ENCODE results near the gene EIF3F.
"Not testable (repeated sequence)": the region's sequence is repeated elsewhere in the genome, so short reads cannot be mapped to it uniquely, and the experiment has no call there.

Gene EIF3F

GRCh38 chr11:7986768-7987559 is at the start of gene EIF3F:
Gene EIF3F, plus strand, starts transcription at chr11:7987337. Its CDS starts 16 bp downstream, at chr11:7987353.
- no peak for DNase-seq

- DNase-seq: no peak
Measured at GRCh38 chr11:7941146-7941545, 46.0 kb upstream of the EIF3F start.

- no peak for DNase-seq
Measured at GRCh38 chr11:7941608-7942007, 45.5 kb upstream of the EIF3F start, which contains the start of gene OR10A3. Gene OR10A3, minus strand, starts transcription at chr11:7941708. Its CDS starts 2,188 bp downstream, at chr11:7939520.

GRCh38 chr11:7944123-7944522 is 43.0 kb upstream of the EIF3F start:
- no peak for DNase-seq

- no peak for DNase-seq
Measured at GRCh38 chr11:7949934-7950333, 37.2 kb upstream of the EIF3F start.

GRCh38 chr11:7955191-7955590 is 31.9 kb upstream of the EIF3F start:
- no peak for DNase-seq

GRCh38 chr11:7964261-7964660 is 22.9 kb upstream of the EIF3F start:
- no peak for DNase-seq

- DNase-seq: no peak
Measured at GRCh38 chr11:7964873-7965272, 22.3 kb upstream of the EIF3F start.

GRCh38 chr11:7965386-7965785 is 21.8 kb upstream of the EIF3F start, which contains the start of gene NLRP10:
Gene NLRP10, minus strand, starts transcription at chr11:7965447. Its CDS starts 1,952 bp downstream, at chr11:7963495.
- no peak for DNase-seq

- no peak for DNase-seq
Measured at GRCh38 chr11:7967097-7967496, 20.0 kb upstream of the EIF3F start.

- no peak for DNase-seq
Measured at GRCh38 chr11:7967826-7968225, 19.3 kb upstream of the EIF3F start.

GRCh38 chr11:7968686-7969085 is 18.5 kb upstream of the EIF3F start:
- DNase-seq: no peak

- DNase-seq: no peak
Measured at GRCh38 chr11:7969756-7970646, 17.1 kb upstream of the EIF3F start.

GRCh38 chr11:7971846-7972245 is 15.3 kb upstream of the EIF3F start:
- no peak for DNase-seq

GRCh38 chr11:7973011-7973410 is 14.1 kb upstream of the EIF3F start:
- no peak for DNase-seq

GRCh38 chr11:7974668-7975067 is 12.5 kb upstream of the EIF3F start:
- no peak for DNase-seq

- DNase-seq: no peak
Measured at GRCh38 chr11:7977232-7977917, 9.8 kb upstream of the EIF3F start.

- no peak for DNase-seq
Measured at GRCh38 chr11:7981619-7982157, 5.4 kb upstream of the EIF3F start.

GRCh38 chr11:7982582-7983119 is 4.5 kb upstream of the EIF3F start:
- no peak for DNase-seq

- no peak for DNase-seq
Measured at GRCh38 chr11:7983832-7984590, 3.1 kb upstream of the EIF3F start.

GRCh38 chr11:7987560-7987883 is 385 bp downstream of the EIF3F start:
- not testable (repeated sequence) for DNase-seq
